Osteocyte (in vitro differentiated cells): ENCODE data around the gene PPFIA4. TPM values are rescaled to one million over a fixed set of nuclear protein-coding genes. Genes with fewer than 3 reads are reported as not detected.

Experiments used
- DNase-seq: peaks from one replicate; pipeline ENCODE4 v3.0.0; 2021; ENCODE audit warnings: mixed read lengths; ENCODE audit not compliant: unreplicated experiment; ENCODE audit errors: extremely low spot score
- H3K27ac Mint-ChIP-seq: one replicate; pipeline ENCODE4 v1.8.0; 2021; ENCODE audit warnings: mild to moderate bottlenecking, mixed read lengths; ENCODE audit not compliant: unreplicated experiment
- H3K27me3 Mint-ChIP-seq: one replicate; pipeline ENCODE4 v1.8.0; 2021; ENCODE audit warnings: mixed read lengths; ENCODE audit not compliant: unreplicated experiment
- H3K36me3 Mint-ChIP-seq: one replicate; pipeline ENCODE4 v1.8.0; 2021; ENCODE audit warnings: mixed read lengths; ENCODE audit not compliant: unreplicated experiment
- H3K4me1 Mint-ChIP-seq: one replicate; pipeline ENCODE4 v1.8.0; 2021; ENCODE audit warnings: mixed read lengths; ENCODE audit not compliant: unreplicated experiment
- H3K4me3 Mint-ChIP-seq: one replicate; pipeline ENCODE4 v1.8.0; 2021; ENCODE audit warnings: mild to moderate bottlenecking, moderate library complexity, mixed read lengths; ENCODE audit not compliant: unreplicated experiment
- H3K9me3 Mint-ChIP-seq: one replicate; pipeline ENCODE4 v1.8.0; 2021; ENCODE audit warnings: mixed read lengths; ENCODE audit not compliant: unreplicated experiment
- CTCF ChIP-seq: fragments of 200-600 bp; sonication (generic); IDR thresholded peaks from 2 replicates; pipeline ENCODE4 v1.5.0; 2021; ENCODE audit warnings: antibody characterized with exemption, mild to moderate bottlenecking, moderate library complexity
- total RNA-seq: library from RNA; stranded (reverse); gene quantifications from 2 replicates; pipeline ENCODE4 v1.2.1, GENCODE V29; 2021

PPFIA4 gene
- total RNA-seq, 1 donor from 2014 or later = 1.4 TPM

DNA sequence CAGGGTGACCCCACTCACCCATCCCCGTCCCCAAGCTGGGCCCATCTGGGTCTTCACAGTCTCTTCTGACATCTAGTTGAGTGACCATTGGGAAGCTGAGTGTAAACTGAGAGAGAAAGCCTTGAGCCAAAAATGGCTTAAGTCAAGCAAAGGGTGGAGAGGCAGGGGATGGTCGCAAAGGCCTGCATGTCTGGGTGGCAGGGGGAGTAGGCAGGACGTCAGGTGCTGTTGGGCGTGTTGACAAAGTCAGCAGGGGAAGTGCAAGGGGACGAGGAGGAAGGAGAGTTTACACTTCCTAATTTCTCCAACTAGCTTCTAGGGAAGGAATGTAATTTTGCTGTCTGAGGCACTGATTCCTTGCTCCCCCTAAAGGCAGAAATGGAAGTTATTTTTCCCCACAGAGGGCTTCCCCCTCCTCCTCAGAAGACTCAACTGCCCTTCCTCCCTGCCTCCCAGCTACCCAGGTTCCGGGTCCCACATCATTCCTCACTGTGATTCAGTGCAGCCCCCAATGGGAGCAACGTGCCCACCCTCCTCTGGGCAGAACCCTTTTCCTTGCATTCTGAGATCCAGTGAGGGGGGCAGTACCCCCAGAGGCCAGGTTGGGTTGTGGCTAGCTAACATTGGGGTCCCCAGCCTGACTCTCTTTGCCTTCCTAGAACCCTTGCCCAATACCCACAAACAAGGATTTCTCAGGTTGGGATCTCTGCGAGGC is 100.0 kb downstream of the PPFIA4 start:
- no peak overlapping the region for H3K27ac Mint-ChIP-seq
- DNase-seq = peak; percentile 73
- H3K4me1 Mint-ChIP-seq = peaks cover 23% of the 10 kb centered on the region
- peak; percentile 49 for TF ChIP-seq CTCF
- H3K4me3 Mint-ChIP-seq = no peak overlapping the region
- peaks cover 57% of the 10 kb centered on the region for H3K27me3 Mint-ChIP-seq
- no peaks in the 10 kb centered on the region for H3K9me3 Mint-ChIP-seq
- no peaks in the 10 kb centered on the region for H3K36me3 Mint-ChIP-seq

DNA sequence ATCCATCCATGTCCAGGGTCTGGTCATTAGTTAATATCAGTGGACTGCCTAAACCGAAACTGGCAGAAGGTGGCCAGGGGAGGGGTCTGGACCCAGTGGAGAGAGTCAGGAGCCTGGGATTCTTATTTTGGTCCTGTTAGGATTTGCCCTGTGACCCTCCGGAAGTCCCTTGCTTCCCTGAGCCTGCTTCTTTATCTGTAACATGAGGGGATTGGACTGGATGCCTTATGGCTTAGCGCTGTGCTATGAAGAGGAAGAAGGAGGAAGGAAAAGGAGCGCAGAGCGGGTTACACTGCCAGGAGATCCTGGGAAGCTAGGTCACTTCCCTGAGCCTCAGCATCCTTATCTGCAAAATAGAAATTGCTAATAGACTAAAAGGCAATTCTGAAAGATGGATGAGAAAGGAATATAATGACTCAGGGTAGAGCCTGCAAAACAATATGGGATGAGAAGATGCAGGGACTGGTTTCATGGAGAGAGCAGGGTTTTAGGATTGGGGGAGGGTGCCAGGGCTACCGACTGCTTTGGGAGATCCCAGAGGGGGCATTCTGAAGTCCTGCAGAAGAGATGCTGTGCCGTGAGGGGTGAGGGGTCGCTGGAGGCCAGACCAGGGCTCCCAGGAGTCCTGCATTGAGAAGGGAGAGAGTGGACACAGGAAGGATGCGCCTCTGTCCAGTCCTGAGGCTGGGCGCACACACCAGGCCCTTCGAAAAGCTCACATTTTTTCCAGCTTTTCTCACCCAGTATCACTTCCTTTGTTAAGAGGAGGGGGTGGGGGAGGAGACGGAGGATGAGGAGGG is 100.8 kb downstream of the PPFIA4 start:
- no peaks in the 10 kb centered on the region for H3K36me3 Mint-ChIP-seq
- H3K27me3 Mint-ChIP-seq = peaks cover 49% of the 10 kb centered on the region
- no peak for TF ChIP-seq CTCF
- H3K9me3 Mint-ChIP-seq = no peaks in the 10 kb centered on the region
- peak overlapping the region; percentile 58 for H3K4me3 Mint-ChIP-seq
- H3K4me1 Mint-ChIP-seq = peaks cover 23% of the 10 kb centered on the region
- no peak overlapping the region for H3K27ac Mint-ChIP-seq
- DNase-seq = peak; percentile 42

GRCh38 chr1:203127666-203128430 is 101.6 kb downstream of the PPFIA4 start, which contains the start of gene ADORA1:
TSS of gene ADORA1 (plus strand) at chr1:203127726. CDS start at chr1:203128842, 1,116 bp downstream.
- TF ChIP-seq CTCF = peak; percentile 23
- DNase-seq = peak; percentile 86
- Mint-ChIP-seq H3K27me3 (peaks cover 41% of the 10 kb centered on the region), H3K4me3 (peak within 1 kb of the TSS; percentile 58), H3K4me1 (peaks cover 23% of the 10 kb centered on the region), H3K36me3 (no peaks in the 10 kb centered on the region), H3K27ac (no peak within 1 kb of the TSS), H3K9me3 (no peaks in the 10 kb centered on the region)

GRCh38 chr1:203128431-203128715 is 102.1 kb downstream of the PPFIA4 start:
- H3K4me1 Mint-ChIP-seq = peaks cover 23% of the 10 kb centered on the region
- no peaks in the 10 kb centered on the region for H3K36me3 Mint-ChIP-seq
- no peak for DNase-seq
- no peak overlapping the region for H3K27ac Mint-ChIP-seq
- TF ChIP-seq CTCF = no peak
- H3K27me3 Mint-ChIP-seq = peaks cover 38% of the 10 kb centered on the region
- H3K9me3 Mint-ChIP-seq = no peaks in the 10 kb centered on the region
- peak overlapping the region; percentile 58 for H3K4me3 Mint-ChIP-seq

Other genes with a start within 250 kb of the PPFIA4 start
- 152 and 157 TPM in 2 replicates for gene KDM5B, start 218.1 kb upstream of the PPFIA4 start, total RNA-seq
- gene PCAT6, start 215.5 kb upstream of the PPFIA4 start, total RNA-seq = 3.8 and 5.2 TPM in 2 replicates
- 12.2 and 13.9 TPM in 2 replicates for gene RABIF, start 137.3 kb upstream of the PPFIA4 start, total RNA-seq
- gene KLHL12, start 99.3 kb upstream of the PPFIA4 start, total RNA-seq = 24.2 and 26.2 TPM in 2 replicates
- gene ADIPOR1, start 68.2 kb upstream of the PPFIA4 start, total RNA-seq = 72.3 and 77.0 TPM in 2 replicates
- 50.3 and 55.6 TPM in 2 replicates for gene CYB5R1, start 59.2 kb upstream of the PPFIA4 start, total RNA-seq
- gene TMEM183A, start 19.1 kb upstream of the PPFIA4 start, total RNA-seq = 59.6 and 65.9 TPM in 2 replicates
- not detected in 2 replicates for gene MYOG, start 59.5 kb downstream of the PPFIA4 start, total RNA-seq
- gene ADORA1, start 101.2 kb downstream of the PPFIA4 start, total RNA-seq = 0.21 and 0.26 TPM in 2 replicates
- not detected in 2 replicates for gene MYBPH, start 149.3 kb downstream of the PPFIA4 start, total RNA-seq
- gene CHI3L1, start 160.2 kb downstream of the PPFIA4 start, total RNA-seq = not detected in 2 replicates
- gene CHIT1, start 203.2 kb downstream of the PPFIA4 start, total RNA-seq = not detected in 2 replicates